ENCODE measurements around the gene HIPK2.

DNA sequence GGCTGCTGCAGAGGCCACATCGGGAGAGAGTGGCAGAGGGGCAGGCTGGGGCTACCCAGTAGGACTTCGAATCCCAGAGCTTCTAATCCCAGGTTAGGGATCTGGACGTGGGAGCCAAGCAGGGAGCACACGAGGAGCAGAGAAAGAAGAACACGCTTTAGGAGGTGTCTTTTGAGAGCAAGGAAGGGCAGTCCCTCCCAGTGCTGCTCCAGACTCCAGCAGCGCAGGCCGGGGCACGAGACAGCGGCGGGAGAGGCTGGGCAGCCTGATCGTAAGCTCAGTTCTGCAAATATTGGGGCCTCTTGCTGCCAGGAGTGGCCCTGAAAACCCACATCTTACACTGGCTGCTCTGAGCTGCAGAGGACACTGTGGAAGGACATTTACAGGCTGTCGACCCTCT is 75.9 kb downstream of the HIPK2 start:
- TF ChIP-seq, protein P1, sequence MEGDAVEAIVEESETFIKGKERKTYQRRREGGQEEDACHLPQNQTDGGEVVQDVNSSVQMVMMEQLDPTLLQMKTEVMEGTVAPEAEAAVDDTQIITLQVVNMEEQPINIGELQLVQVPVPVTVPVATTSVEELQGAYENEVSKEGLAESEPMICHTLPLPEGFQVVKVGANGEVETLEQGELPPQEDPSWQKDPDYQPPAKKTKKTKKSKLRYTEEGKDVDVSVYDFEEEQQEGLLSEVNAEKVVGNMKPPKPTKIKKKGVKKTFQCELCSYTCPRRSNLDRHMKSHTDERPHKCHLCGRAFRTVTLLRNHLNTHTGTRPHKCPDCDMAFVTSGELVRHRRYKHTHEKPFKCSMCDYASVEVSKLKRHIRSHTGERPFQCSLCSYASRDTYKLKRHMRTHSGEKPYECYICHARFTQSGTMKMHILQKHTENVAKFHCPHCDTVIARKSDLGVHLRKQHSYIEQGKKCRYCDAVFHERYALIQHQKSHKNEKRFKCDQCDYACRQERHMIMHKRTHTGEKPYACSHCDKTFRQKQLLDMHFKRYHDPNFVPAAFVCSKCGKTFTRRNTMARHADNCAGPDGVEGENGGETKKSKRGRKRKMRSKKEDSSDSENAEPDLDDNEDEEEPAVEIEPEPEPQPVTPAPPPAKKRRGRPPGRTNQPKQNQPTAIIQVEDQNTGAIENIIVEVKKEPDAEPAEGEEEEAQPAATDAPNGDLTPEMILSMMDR (conservative IDR thresholded peaks at IDR 0.05; ENCODE audit: low read length): no peak
- TF ChIP-seq EZH2phosphoT487 (IDR thresholded peaks at IDR 0.05; ENCODE audit: borderline replicate concordance): no peak
